Muscle of leg (tissue), 16 donors: ENCODE results near the gene TMEM61. TPM values are rescaled to one million over a fixed set of nuclear protein-coding genes. Genes with fewer than 3 reads are reported as not detected.
"Not testable (repeated sequence)": the region's sequence is repeated elsewhere in the genome, so short reads cannot be mapped to it uniquely, and the experiment has no call there.

Experiments used
- DNase-seq: peaks from one replicate; pipeline ENCODE4 v3.0.0; 2013
- H3K27ac ChIP-seq: one replicate; pipeline ENCODE4 v1.5.1; 2013; ENCODE audit warnings: mild to moderate bottlenecking, low read length, control low read depth
- H3K27me3 ChIP-seq: one replicate; pipeline ENCODE4 v1.6.1; 2013; ENCODE audit warnings: low read length; ENCODE audit not compliant: control insufficient read depth, insufficient read depth
- H3K36me3 ChIP-seq: one replicate; pipeline ENCODE4 v1.6.1; 2013; ENCODE audit warnings: low read length; ENCODE audit not compliant: control insufficient read depth, insufficient read depth
- H3K4me1 ChIP-seq: one replicate; pipeline ENCODE4 v1.6.1; 2013; ENCODE audit warnings: low read length; ENCODE audit not compliant: control insufficient read depth, insufficient read depth
- H3K4me3 ChIP-seq: one replicate; pipeline ENCODE4 v1.5.1; 2013; ENCODE audit warnings: low read length, control low read depth
- H3K9me3 ChIP-seq: replicated peaks from 2 replicates; pipeline ENCODE4 v1.6.1; 2013; ENCODE audit warnings: low read depth, low read length; ENCODE audit not compliant: control insufficient read depth
- WGBS: methylation state at CpG from one replicate; pipeline ENCODE4 v1.1.5; 2013; ENCODE audit warnings: missing lambda C conversion rate; ENCODE audit not compliant: insufficient coverage; 5-methylcytosine and 5-hydroxymethylcytosine counted together
- long read RNA-seq, 11 donors: transcript quantifications; one replicate each; lab custom pipeline, GENCODE V29; 2026
- polyA plus RNA-seq, 8 donors: library from polyadenylated mRNA; unstranded; fragments of 120-200 nt; gene quantifications; one replicate each; pipeline versions ENCODE4 v1.2.1 to v1.2.3, GENCODE V29; 2013; ENCODE audit warnings: inconsistent platforms in 1 of 8, low replicate concordance in 1 of 8; ENCODE audit not compliant: insufficient read length in 8 of 8, insufficient read depth in 1 of 8
- total RNA-seq: library from RNA; stranded (reverse); fragments of 120-200 nt; gene quantifications from one replicate; pipeline ENCODE4 v1.2.4, GENCODE V29; 2013

The TMEM61 gene
- total RNA-seq = 0.04 TPM
- polyA plus RNA-seq = under 1 TPM in 2 of 8 donors, not detected in 6; 0.11 to 0.56 TPM
- long read RNA-seq, donor 1 = 0 reads
- long read RNA-seq, donor 2 = 0 reads
- long read RNA-seq, donor 3 = 0 reads
- long read RNA-seq, donor 4 = 0 reads
- long read RNA-seq, donor 5 = 0 reads
- long read RNA-seq, donor 6 = 0 reads
- long read RNA-seq, donor 7 = 0 reads
- long read RNA-seq, donor 8 = 0 reads
- long read RNA-seq, donor 9 = 0 reads
- long read RNA-seq, donor 10 = 0 reads
- long read RNA-seq, donor 11 = 0 reads

DNA sequence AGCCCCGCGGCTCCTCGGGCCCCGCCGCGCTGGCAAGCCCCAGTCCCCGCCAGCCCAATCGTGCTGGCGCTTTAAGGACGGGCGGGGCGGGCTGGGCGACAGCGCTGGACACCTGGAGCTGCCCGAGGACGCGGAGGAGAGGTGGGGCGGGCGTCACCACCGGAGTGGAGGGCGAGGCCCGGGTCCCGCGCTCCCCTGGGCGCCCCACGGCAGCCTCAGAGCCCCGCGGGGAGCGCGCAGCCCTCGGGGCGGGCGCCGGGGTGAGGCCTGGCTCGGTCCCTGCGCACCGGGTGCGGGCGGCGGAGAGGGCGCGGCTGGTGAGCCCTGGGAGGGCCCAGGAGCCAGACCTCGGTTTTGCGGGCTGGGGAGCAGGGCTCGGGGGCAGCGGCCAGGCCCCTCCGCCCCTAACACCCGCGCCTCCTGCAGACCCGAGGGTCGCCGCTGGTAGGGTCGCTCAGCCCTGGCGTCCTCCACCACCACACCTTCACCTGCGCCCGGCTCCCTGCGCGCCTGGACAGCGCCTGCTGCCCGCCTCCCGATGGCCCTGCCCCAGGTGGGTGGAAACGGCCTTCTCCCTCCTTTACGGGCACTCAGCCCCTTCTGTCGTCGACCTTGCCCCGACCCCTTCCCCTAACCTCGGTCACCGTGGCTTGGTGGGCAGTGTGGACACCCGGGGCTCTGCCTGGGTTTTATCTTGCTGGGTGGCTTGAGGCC is at the start of gene TMEM61:
Gene TMEM61 (plus strand): TSS at position 101 of the 714 bp plus-strand sequence. CDS start 438 bp downstream, at position 539.
- H3K4me1 ChIP-seq = peaks cover 8% of the 10 kb centered on the region
- H3K36me3 ChIP-seq = no peaks in the 10 kb centered on the region
- no peak within 1 kb of the TSS for H3K27ac ChIP-seq
- H3K4me3 ChIP-seq = peak within 1 kb of the TSS; percentile 5
- peak; percentile 26 for DNase-seq
- H3K9me3 ChIP-seq = no peaks in the 10 kb centered on the region
- 8% methylated on average over 67 of the region's 69 CpGs for WGBS
- peaks cover 50% of the 10 kb centered on the region for H3K27me3 ChIP-seq

DNA sequence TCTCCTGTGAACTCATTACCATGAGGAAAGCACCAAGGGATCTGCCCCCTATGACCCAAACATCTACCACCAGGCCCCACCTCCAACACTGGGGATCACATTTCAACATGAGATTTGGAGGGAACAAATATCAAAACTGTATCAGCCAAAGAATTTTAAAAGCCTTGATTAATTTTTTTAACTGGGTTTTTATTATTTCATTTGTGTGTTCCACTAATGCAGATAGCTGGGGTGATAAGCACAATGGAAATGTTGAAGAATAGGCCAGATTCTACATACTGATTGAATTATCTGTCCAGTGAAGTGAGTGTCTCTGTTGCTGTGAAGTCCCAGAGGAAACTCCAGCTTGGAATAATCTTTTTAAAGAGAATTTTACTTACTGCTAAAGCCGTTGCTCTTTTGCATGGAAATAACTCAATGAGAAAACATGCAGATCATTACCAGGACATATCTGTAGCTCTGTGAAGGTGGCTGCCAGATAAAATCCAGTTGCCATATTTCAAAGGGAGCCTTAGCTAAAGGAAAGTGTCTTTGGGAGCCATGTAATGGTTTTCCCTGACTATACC is 49.1 kb upstream of the TMEM61 start:
- DNase-seq = peak; percentile 77
- no CpG with 5 or more reads among the region's 1 CpG for WGBS
- H3K4me3 ChIP-seq = no peak overlapping the region
- H3K27ac ChIP-seq = peak overlapping the region; percentile 20
- H3K27me3 ChIP-seq = no peaks in the 10 kb centered on the region
- no peaks in the 10 kb centered on the region for H3K36me3 ChIP-seq
- H3K9me3 ChIP-seq = no peaks in the 10 kb centered on the region
- H3K4me1 ChIP-seq = peaks cover 24% of the 10 kb centered on the region

DNA sequence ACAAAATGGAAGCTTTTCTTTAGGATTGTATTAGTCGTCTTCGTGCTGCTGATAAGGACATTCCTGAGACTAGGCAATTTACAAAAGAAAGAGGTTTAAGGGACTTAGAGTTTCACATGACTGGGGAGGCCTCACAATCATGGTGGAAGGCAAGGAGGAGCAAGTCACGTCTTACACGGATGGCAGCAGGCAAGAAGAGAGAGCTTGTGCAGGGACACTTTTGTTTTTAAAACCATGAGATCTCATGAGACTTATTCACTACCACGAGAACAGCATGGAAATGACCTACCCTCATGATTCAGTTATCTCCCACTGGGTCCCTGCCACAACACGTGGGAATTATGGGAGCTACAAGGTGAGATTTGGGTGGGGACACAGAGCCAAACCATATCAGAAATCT is 46.3 kb upstream of the TMEM61 start:
- 88% methylated on average over 4 of the region's 6 CpGs for WGBS
- H3K27me3 ChIP-seq, DNase-seq, H3K9me3 ChIP-seq, H3K4me1 ChIP-seq, H3K4me3 ChIP-seq, H3K36me3 ChIP-seq, H3K27ac ChIP-seq: not testable (repeated sequence)

DNA sequence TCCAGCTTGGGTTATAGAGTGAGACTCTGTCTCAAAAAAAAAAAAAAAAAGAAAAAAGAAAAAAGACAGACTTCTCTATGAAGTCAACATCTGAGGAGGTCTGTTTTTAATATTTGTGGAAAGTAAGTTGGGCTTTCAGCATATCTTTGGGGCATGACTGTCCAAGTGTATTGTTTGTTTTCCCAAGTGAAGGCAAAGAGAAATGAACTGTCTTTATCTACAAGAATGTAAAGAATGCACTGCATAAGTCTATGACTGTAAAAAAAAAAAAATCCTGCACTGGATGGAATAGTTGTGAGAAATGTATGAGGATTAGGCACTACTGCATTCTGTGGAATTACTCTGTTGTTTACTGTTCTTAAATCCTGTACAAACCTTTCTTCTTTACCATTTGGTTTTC is 45.6 kb upstream of the TMEM61 start:
- H3K36me3 ChIP-seq = no peaks in the 10 kb centered on the region

DNA sequence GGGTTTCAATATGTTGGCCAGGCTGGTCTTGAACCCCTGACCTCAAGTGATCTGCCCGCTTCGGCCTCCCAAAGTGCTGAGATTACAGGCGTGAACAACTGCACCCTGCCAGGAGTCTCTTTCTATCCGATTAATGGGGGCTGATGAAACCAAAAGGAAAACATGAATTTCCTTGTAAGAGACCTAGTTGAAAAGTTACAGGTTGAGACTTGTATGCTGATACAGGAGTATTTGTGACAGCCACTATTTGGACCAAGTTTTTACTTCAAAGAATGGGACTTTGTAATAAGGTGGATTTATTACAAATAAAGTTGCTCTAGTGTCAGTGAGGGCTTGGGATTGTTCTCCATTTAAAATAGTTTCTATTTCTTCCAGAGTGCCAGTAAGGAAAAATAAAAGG is 43.6 kb upstream of the TMEM61 start:
- DNase-seq = no peak
- peaks cover 2% of the 10 kb centered on the region for H3K4me1 ChIP-seq
- H3K9me3 ChIP-seq = no peaks in the 10 kb centered on the region
- no peak overlapping the region for H3K27ac ChIP-seq
- WGBS = 85% methylated on average over 2 of the region's 4 CpGs
- H3K4me3 ChIP-seq = no peak overlapping the region
- peaks cover 5% of the 10 kb centered on the region for H3K27me3 ChIP-seq
- no peaks in the 10 kb centered on the region for H3K36me3 ChIP-seq

More for the DNA sequence above, 45.6 kb upstream of the TMEM61 start:
- Histone ChIP-seq H3K9me3 (no peaks in the 10 kb centered on the region), H3K4me3 (no peak overlapping the region), H3K4me1 (peaks cover 3% of the 10 kb centered on the region), H3K27me3 (peaks cover 2% of the 10 kb centered on the region), H3K27ac (no peak overlapping the region)
- DNase-seq = peak; percentile 71

DNA sequence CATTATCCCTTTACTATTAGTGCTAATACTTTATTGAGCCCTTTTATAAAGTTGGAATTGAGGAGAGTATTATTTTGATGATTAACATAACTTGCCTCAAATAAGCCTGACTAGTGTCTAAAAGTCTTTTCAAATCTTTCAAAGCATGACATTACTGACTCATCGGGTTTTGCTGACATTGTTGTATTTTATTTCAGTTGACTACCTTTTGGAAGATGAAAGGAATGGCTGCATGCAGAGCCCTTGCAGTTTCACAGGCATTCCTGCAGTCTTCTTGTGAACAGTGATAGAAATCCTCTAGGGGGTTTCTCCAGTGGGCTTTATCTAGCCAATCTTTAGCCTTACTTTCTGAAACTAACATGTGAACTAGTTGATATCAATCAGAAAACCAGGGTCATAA is 43.0 kb upstream of the TMEM61 start:
- WGBS = 50% methylated on average over 1 of the region's 1 CpG
- Histone ChIP-seq H3K9me3 (no peaks in the 10 kb centered on the region), H3K4me3 (no peak overlapping the region), H3K27ac (no peak overlapping the region), H3K4me1 (no peaks in the 10 kb centered on the region), H3K27me3 (peaks cover 5% of the 10 kb centered on the region), H3K36me3 (no peaks in the 10 kb centered on the region)
- DNase-seq = no peak

DNA sequence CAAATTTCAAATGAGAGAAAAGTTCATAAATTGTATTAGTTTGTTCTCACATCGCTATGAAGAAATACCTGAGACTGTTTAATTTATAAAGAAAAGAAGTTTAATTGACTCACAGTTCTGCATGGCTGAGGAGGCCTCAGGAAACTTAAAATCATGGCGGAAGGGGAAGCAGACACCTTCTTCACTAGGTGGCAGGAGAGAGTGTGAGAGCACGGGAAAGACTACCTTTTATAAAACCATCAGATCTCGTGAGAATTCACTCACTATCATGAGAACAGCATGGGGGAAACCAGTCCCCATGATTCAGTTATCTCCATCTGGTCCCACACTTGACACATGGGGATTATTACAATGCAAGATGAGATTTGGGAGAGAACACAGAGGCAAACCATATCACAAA is 41.5 kb upstream of the TMEM61 start:
- H3K27ac ChIP-seq, H3K36me3 ChIP-seq, DNase-seq, H3K4me3 ChIP-seq, H3K9me3 ChIP-seq, H3K27me3 ChIP-seq, H3K4me1 ChIP-seq: not testable (repeated sequence)
- WGBS = no CpG with 5 or more reads among the region's 4 CpGs

DNA sequence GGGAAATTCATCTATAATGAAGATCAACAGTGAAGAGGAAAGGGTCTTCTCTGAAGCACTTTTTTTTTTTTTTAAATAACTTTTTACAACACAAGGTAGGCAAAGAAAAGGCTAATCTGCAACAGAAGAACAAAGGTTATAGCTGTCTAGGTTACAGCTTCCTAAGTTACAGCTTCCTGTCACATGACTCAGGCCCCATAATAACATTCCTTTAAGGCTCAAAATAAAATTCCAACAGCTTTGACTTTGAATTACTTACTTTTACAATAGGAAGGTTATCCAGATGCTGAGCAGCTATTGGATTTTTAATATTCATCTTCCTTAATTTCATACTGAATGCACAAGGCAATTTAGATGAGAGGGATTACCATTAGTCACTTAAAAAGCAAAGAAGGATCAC is 40.4 kb upstream of the TMEM61 start:
- H3K27me3 ChIP-seq = peaks cover 5% of the 10 kb centered on the region

DNA sequence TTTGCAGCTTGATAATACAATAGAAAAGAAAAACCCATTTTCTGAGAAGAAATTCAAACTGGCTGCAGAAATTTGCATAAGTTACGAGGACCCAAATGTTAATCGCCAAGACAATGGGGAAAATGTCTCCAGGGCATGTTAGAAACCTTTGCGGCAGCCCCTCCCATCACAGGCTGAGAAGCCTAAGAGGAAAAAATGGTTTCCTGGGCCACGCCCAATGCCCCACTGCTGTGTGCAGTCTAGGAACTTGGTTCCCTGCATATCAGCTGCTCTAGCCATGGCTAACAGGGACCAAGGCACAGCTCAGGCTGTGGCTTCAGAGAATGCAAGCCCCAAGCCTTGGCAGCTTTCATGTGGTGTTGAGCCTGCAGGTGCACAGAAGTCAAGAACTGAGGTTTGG is 37.5 kb upstream of the TMEM61 start:
- DNase-seq = no peak
- no peaks in the 10 kb centered on the region for H3K36me3 ChIP-seq
- 97% methylated on average over 4 of the region's 4 CpGs for WGBS

More for the DNA sequence above, 40.4 kb upstream of the TMEM61 start:
- no peak for DNase-seq
- Histone ChIP-seq H3K27ac (no peak overlapping the region), H3K4me3 (no peak overlapping the region), H3K36me3 (no peaks in the 10 kb centered on the region), H3K4me1 (no peaks in the 10 kb centered on the region), H3K9me3 (no peaks in the 10 kb centered on the region)

DNA sequence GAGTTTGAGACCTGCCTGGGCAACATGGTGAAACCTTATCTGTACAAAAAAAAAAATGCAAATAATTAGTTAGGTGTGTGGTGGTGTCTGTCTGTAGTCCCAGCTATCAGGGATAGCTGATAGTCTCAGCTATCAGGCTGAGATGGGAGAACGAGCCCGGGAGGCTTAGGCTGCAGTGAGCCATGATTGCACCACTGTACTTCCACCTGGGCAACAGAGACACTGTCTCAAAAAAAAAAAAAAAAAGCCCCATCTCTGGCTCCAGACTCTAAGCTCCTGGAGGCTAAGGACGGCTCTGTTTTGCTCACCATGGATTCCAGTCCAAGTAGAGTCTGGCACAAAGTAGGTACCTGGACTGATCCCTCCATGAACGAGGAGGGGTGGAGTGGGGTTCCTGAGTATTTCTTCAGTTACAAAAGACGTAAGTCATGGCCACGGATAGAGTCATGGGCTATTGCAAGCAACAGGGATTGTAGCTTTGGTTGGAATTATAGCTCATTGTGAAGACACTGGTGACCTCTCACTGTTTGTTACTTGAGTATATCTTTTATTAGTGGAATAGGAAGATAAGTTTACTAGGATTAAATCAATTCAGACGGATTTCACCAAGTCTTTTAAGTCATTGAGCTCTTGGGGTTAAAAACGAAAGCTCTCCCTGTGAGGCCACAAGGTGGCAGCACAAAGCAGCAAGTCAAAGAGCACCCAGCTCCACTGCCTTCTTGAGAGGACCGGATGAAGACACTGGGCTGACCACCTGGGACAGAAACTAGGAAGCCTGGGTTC is 35.6 kb upstream of the TMEM61 start:
- WGBS = 34% methylated on average over 7 of the region's 9 CpGs
- H3K27ac ChIP-seq = no peak overlapping the region
- H3K9me3 ChIP-seq = no peaks in the 10 kb centered on the region
- peak; percentile 79 for DNase-seq
- H3K27me3 ChIP-seq = peaks cover 5% of the 10 kb centered on the region
- no peak overlapping the region for H3K4me3 ChIP-seq
- H3K4me1 ChIP-seq = no peaks in the 10 kb centered on the region
- H3K36me3 ChIP-seq = no peaks in the 10 kb centered on the region

More for the DNA sequence above, 37.5 kb upstream of the TMEM61 start:
- no peak overlapping the region for H3K4me3 ChIP-seq
- H3K4me1 ChIP-seq = no peaks in the 10 kb centered on the region
- H3K9me3 ChIP-seq = no peaks in the 10 kb centered on the region
- no peak overlapping the region for H3K27ac ChIP-seq
- H3K27me3 ChIP-seq = peaks cover 5% of the 10 kb centered on the region
